Bronchial epithelial cell (primary cell): Measurements from ENCODE around the gene TMEM87B. TPM values are rescaled to one million over a fixed set of nuclear protein-coding genes. Genes with fewer than 3 reads are reported as not detected.

Experiments
- DNase-seq: peaks from one replicate; pipeline ENCODE4 v3.0.0-alpha.2; 2010; ENCODE audit warnings: low read depth
- FAIRE-seq: peaks from 2 replicates; lab custom pipeline; 2011; peaks lifted over from hg19 to GRCh38; lab: Jason Lieb, UNC
- H3K27me3 ChIP-seq: 2 replicates; pipeline ENCODE4 v1.5.1; 2011; ENCODE audit warnings: low read length; ENCODE audit not compliant: control insufficient read depth, insufficient read depth
- H3K36me3 ChIP-seq: 2 replicates; pipeline ENCODE4 v1.5.1; 2011; ENCODE audit warnings: low read length; ENCODE audit not compliant: control insufficient read depth, insufficient read depth
- H3K4me3 ChIP-seq: 2 replicates; pipeline ENCODE4 v1.5.1; 2011; ENCODE audit warnings: mild to moderate bottlenecking, low read depth, low read length, control low read depth
- total RNA-seq: library from RNA; depleted of rRNA; stranded (reverse); fragments of >200 nt; gene quantifications from 2 replicates; pipeline ENCODE4 v1.2.1, GENCODE V29; 2014
- TF ChIP-seq, protein P1 (sequence below): IDR thresholded peaks from 2 replicates; pipeline ENCODE4 v1.5.1; 2011; ENCODE audit warnings: mild to moderate bottlenecking, moderate library complexity, low read length, control low read depth, inconsistent platforms; ENCODE audit not compliant: insufficient read depth, severe bottlenecking

Gene TMEM87B
- total RNA-seq, 1 donor from 2014 or later: 37.1 TPM

DNA sequence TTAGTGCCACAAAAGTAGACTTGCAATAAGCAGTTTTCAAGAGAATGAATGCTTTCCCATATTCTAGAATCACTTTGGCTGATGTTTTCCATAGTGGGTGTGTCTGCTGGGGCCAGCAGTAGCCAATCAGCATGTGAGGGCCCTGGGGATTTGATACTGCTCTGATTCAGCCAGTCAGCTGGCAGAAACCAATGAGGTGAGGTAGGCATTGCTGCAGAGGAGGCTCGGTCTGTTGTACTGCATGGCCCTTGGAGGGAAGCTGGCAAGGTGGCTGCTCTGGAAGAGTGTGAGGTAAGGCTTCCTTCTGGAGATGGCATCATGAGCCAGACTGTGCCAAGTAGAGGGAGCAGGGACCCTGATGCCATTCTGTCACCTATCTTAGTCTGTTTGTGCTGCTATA lies 22.7 kb downstream of the TMEM87B start:
- no peak overlapping the region for H3K4me3 ChIP-seq
- FAIRE-seq: no peak
- H3K36me3 ChIP-seq: peaks cover 16% of the 10 kb centered on the region
- TF ChIP-seq, protein P1, sequence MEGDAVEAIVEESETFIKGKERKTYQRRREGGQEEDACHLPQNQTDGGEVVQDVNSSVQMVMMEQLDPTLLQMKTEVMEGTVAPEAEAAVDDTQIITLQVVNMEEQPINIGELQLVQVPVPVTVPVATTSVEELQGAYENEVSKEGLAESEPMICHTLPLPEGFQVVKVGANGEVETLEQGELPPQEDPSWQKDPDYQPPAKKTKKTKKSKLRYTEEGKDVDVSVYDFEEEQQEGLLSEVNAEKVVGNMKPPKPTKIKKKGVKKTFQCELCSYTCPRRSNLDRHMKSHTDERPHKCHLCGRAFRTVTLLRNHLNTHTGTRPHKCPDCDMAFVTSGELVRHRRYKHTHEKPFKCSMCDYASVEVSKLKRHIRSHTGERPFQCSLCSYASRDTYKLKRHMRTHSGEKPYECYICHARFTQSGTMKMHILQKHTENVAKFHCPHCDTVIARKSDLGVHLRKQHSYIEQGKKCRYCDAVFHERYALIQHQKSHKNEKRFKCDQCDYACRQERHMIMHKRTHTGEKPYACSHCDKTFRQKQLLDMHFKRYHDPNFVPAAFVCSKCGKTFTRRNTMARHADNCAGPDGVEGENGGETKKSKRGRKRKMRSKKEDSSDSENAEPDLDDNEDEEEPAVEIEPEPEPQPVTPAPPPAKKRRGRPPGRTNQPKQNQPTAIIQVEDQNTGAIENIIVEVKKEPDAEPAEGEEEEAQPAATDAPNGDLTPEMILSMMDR: no peak
- no peak for DNase-seq
- no peaks in the 10 kb centered on the region for H3K27me3 ChIP-seq

- no peaks in the 10 kb centered on the region for H3K27me3 ChIP-seq
- H3K36me3 ChIP-seq: peaks cover 32% of the 10 kb centered on the region
- DNase-seq (no peak), FAIRE-seq (no peak)
- TF ChIP-seq, protein P1: no peak
- no peak overlapping the region for H3K4me3 ChIP-seq
These were observed 26.2 kb downstream of the TMEM87B start for GRCh38 chr2:112081262-112081661.

DNA sequence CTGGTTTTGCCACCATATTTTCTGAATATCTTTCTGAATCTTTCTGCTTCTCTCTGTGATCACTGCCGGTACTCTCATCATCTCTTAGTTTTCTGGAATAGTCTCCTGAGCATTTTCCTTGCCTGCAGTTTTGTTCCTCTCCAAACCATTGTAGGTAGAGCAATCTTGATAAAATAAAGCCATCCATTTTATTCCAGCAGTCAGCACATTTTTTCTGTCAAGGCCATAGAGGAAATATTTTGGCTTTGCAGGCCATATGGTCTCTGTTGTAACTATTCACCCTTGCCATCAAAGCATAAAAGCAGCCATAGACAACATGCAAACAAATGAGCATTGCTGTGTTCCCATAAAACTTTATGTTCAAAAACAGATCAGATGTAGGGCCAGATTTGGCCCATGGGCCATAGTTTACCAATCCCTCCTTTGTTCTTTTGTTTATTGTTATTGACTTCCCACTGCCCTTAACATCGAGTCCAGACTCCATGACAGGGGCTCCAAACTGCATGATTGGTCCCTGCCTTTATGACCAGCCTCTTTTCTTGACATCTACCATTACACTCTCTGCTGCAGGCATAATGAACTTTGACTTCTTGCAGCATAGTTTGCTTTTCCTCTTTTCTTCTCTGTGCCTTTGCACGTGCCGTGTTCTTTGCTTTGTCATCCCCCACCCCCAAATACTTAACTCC lies 29.8 kb downstream of the TMEM87B start:
- H3K36me3 ChIP-seq: peaks cover 42% of the 10 kb centered on the region
- H3K4me3 ChIP-seq: no peak overlapping the region
- FAIRE-seq: no peak
- TF ChIP-seq, protein P1: no peak
- H3K27me3 ChIP-seq: no peaks in the 10 kb centered on the region
- DNase-seq: no peak

- no peak for FAIRE-seq
- TF ChIP-seq, protein P1: no peak
These were observed 30.3 kb downstream of the TMEM87B start for GRCh38 chr2:112085375-112085730.

GRCh38 chr2:112085916-112086669 lies 31.0 kb downstream of the TMEM87B start:
- peaks cover 42% of the 10 kb centered on the region for H3K36me3 ChIP-seq

More at GRCh38 chr2:112085375-112085730, 30.3 kb downstream of the TMEM87B start:
- Histone ChIP-seq H3K4me3 (no peak overlapping the region), H3K36me3 (peaks cover 42% of the 10 kb centered on the region), H3K27me3 (no peaks in the 10 kb centered on the region)
- DNase-seq: no peak

More at GRCh38 chr2:112085916-112086669, 31.0 kb downstream of the TMEM87B start:
- Histone ChIP-seq H3K27me3 (no peaks in the 10 kb centered on the region), H3K4me3 (no peak overlapping the region)
- TF ChIP-seq, protein P1: no peak
- FAIRE-seq (no peak), DNase-seq (no peak)
